Stimulated activated memory B cell treated with anti-CD40 and anti-IgM and Interleukin-4, amounts not matched to agents 10 μg/mL and 1 μg/mL and 100 μg/mL, for 72 hours (primary cell): ENCODE measurements around the gene HIGD1B.

Source experiments
- ATAC-seq: fragments of 150-1000 bp; cut with Tn5 transposase; 2 replicates; pipeline ENCODE4 v1.10.0; 2021
- H3K27ac Mint-ChIP-seq: one replicate; pipeline ENCODE4 v1.8.0; 2022; ENCODE audit warnings: mild to moderate bottlenecking, mixed read lengths
- H3K27me3 Mint-ChIP-seq: one replicate; pipeline ENCODE4 v1.8.0; 2022; ENCODE audit warnings: mixed read lengths
- H3K36me3 Mint-ChIP-seq: one replicate; pipeline ENCODE4 v1.8.0; 2022; ENCODE audit warnings: mixed read lengths
- H3K4me1 Mint-ChIP-seq: one replicate; pipeline ENCODE4 v1.8.0; 2022; ENCODE audit warnings: mixed read lengths
- H3K4me3 Mint-ChIP-seq: one replicate; pipeline ENCODE4 v1.8.0; 2022; ENCODE audit warnings: mild to moderate bottlenecking, moderate library complexity, mixed read lengths
- H3K9me3 Mint-ChIP-seq: one replicate; pipeline ENCODE4 v1.8.0; 2022; ENCODE audit warnings: mixed read lengths

The HIGD1B gene

GRCh38 chr17:44881145-44881544 lies 33.5 kb downstream of the HIGD1B start:
- Mint-ChIP-seq H3K9me3 (no peaks in the 10 kb centered on the region), H3K4me1 (no peaks in the 10 kb centered on the region), H3K36me3 (peaks cover 74% of the 10 kb centered on the region), H3K27ac (no peak overlapping the region), H3K4me3 (no peak overlapping the region), H3K27me3 (no peaks in the 10 kb centered on the region)
- ATAC-seq = no peak

GRCh38 chr17:44884941-44885340 lies 37.3 kb downstream of the HIGD1B start:
- no peak overlapping the region for H3K4me3 Mint-ChIP-seq
- H3K4me1 Mint-ChIP-seq = no peaks in the 10 kb centered on the region
- no peak overlapping the region for H3K27ac Mint-ChIP-seq
- H3K9me3 Mint-ChIP-seq = no peaks in the 10 kb centered on the region
- no peaks in the 10 kb centered on the region for H3K27me3 Mint-ChIP-seq
- peaks cover 52% of the 10 kb centered on the region for H3K36me3 Mint-ChIP-seq
- no peak for ATAC-seq

- Mint-ChIP-seq H3K27ac (no peak overlapping the region), H3K4me3 (no peak overlapping the region), H3K9me3 (no peaks in the 10 kb centered on the region), H3K36me3 (peaks cover 42% of the 10 kb centered on the region), H3K27me3 (no peaks in the 10 kb centered on the region), H3K4me1 (no peaks in the 10 kb centered on the region)
- ATAC-seq = no peak
These were observed 39.3 kb downstream of the HIGD1B start for GRCh38 chr17:44887016-44887415.

- Mint-ChIP-seq H3K4me3 (no peak overlapping the region), H3K36me3 (peaks cover 30% of the 10 kb centered on the region), H3K4me1 (no peaks in the 10 kb centered on the region), H3K27ac (no peak overlapping the region), H3K27me3 (no peaks in the 10 kb centered on the region), H3K9me3 (no peaks in the 10 kb centered on the region)
- no peak for ATAC-seq
These were observed 40.6 kb downstream of the HIGD1B start for GRCh38 chr17:44887971-44888954.

GRCh38 chr17:44889003-44889402 lies 41.3 kb downstream of the HIGD1B start:
- H3K27ac Mint-ChIP-seq = no peak overlapping the region
- H3K36me3 Mint-ChIP-seq = peaks cover 24% of the 10 kb centered on the region
- no peaks in the 10 kb centered on the region for H3K27me3 Mint-ChIP-seq
- H3K9me3 Mint-ChIP-seq = no peaks in the 10 kb centered on the region
- H3K4me1 Mint-ChIP-seq = no peaks in the 10 kb centered on the region
- no peak for ATAC-seq
- no peak overlapping the region for H3K4me3 Mint-ChIP-seq

- ATAC-seq = no peak
- Mint-ChIP-seq H3K9me3 (no peaks in the 10 kb centered on the region), H3K27me3 (no peaks in the 10 kb centered on the region), H3K36me3 (peaks cover 15% of the 10 kb centered on the region), H3K4me3 (no peak overlapping the region), H3K27ac (no peak overlapping the region), H3K4me1 (peaks cover 12% of the 10 kb centered on the region)
These were observed 44.6 kb downstream of the HIGD1B start for GRCh38 chr17:44892250-44892649.

- Mint-ChIP-seq H3K9me3 (no peaks in the 10 kb centered on the region), H3K4me1 (peaks cover 24% of the 10 kb centered on the region), H3K36me3 (peaks cover 15% of the 10 kb centered on the region), H3K27ac (no peak overlapping the region), H3K4me3 (no peak overlapping the region), H3K27me3 (no peaks in the 10 kb centered on the region)
- ATAC-seq = no peak
These were observed 47.0 kb downstream of the HIGD1B start for GRCh38 chr17:44894642-44895041.

- peak overlapping the region; percentile 99 for H3K27ac Mint-ChIP-seq
These were observed 51.0 kb downstream of the HIGD1B start for GRCh38 chr17:44898768-44899073.

GRCh38 chr17:44899074-44899782 lies 51.5 kb downstream of the HIGD1B start, which contains the start of gene EFTUD2:
EFTUD2 (minus strand) TSS chr17:44899445; CDS start chr17:44894521, 4,924 bp downstream.
- Mint-ChIP-seq H3K4me3 (peak within 1 kb of the TSS; percentile 87), H3K9me3 (no peaks in the 10 kb centered on the region), H3K27me3 (no peaks in the 10 kb centered on the region), H3K36me3 (peaks cover 11% of the 10 kb centered on the region), H3K4me1 (peaks cover 32% of the 10 kb centered on the region), H3K27ac (peak within 1 kb of the TSS; percentile 99)
- peak; percentile 91 for ATAC-seq

More at GRCh38 chr17:44898768-44899073, 51.0 kb downstream of the HIGD1B start:
- H3K9me3 Mint-ChIP-seq = no peaks in the 10 kb centered on the region
- H3K27me3 Mint-ChIP-seq = no peaks in the 10 kb centered on the region
- H3K4me1 Mint-ChIP-seq = peaks cover 32% of the 10 kb centered on the region
- no peak for ATAC-seq
- H3K4me3 Mint-ChIP-seq = peak overlapping the region; percentile 87
- peaks cover 11% of the 10 kb centered on the region for H3K36me3 Mint-ChIP-seq
